Measurements from ENCODE around the gene SAAL1.

SAAL1 gene

DNA sequence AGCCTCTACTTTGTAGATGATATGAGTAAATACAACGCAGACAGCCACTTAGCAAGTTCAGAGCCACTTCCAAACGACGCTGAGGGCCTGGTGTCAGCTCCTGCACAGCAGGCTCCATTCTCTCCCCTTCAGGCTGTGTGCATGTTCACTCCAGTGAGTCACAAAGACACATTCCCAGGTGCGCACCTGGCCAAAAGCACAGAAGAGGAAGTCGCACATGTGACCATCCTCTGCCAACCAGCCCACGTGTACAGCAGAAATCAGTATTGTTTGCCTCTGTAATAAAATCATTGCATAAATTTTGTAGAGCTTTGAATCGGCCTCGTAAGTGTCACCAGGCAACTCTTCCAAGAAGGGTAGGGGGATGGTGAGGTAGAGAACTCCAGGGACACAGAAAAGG, 40.3 kb downstream of the SAAL1 start:
- ChIA-PET POLR2A (no interaction called here), CTCF (no interaction called here)
- TF ChIP-seq ZNF239 (tag by site-specific recombination; IDR thresholded peaks at IDR 0.05) (no peak), ZXDB (tag by site-specific recombination; IDR thresholded peaks at IDR 0.05) (no peak)
- Histone ChIP-seq H3K27ac (ENCODE audit: extremely low read depth, low read depth, low read length) (no peak overlapping the region), H3K4me1 (ENCODE audit: control insufficient read depth, insufficient read depth, low read length) (peaks cover 5% of the 10 kb centered on the region), H3K9me3 (ENCODE audit: control insufficient read depth, insufficient read depth, low read depth, low read length) (no peaks in the 10 kb centered on the region), H3K4me3 (ENCODE audit: low read depth, low read length) (no peak overlapping the region), H3K36me3 (ENCODE audit: control insufficient read depth in 2 of 2, insufficient read depth in 1 of 2, low read length in 2 of 2) (no peaks in the 10 kb centered on the region)

DNA sequence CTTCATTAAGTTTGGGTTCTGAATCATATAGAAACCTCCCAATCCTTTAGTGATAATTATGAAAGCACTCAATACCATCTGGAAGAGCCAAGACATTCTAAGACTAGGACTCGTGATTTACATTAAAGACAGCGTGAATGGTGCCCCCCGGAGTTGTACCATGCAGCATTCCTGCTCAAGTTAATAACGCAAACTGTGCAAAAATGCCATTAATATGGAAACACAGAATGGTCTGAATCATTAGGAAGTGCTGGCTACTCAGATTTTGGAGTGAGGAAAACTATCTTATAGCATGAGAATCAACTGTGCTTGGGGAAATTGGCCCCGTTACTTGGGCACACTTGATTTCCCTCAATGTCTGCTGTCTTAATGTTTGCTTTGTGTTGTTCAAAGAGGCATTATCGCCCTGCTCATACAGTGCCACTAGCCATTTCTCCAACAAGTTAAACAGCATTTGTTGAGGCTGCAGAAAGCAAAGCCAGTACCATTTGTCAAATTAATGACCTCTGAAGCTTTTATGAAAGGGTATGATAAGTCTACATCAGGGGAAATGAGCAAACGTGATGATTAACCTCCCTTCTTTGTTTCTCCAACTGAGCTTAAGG, 41.3 kb downstream of the SAAL1 start:
- H3K27ac ChIP-seq (ENCODE audit: extremely low read depth, low read depth, low read length), result no peak overlapping the region
- H3K4me3 ChIP-seq (ENCODE audit: low read depth, low read length), result no peak overlapping the region
- no peaks in the 10 kb centered on the region for H3K36me3 ChIP-seq (ENCODE audit: control insufficient read depth in 2 of 2, insufficient read depth in 1 of 2, low read length in 2 of 2)
- no peaks in the 10 kb centered on the region for H3K9me3 ChIP-seq (ENCODE audit: control insufficient read depth, insufficient read depth, low read depth, low read length)
- peaks cover 5% of the 10 kb centered on the region for H3K4me1 ChIP-seq (ENCODE audit: control insufficient read depth, insufficient read depth, low read length)
- TF ChIP-seq ZNF155 (tag by site-specific recombination; IDR thresholded peaks at IDR 0.05), result no peak
- peak; percentile 38; the same call in 1 of the 2 replicates for TF ChIP-seq FEZF1 (tag by site-specific recombination; IDR thresholded peaks at IDR 0.05)
- POLR2A ChIA-PET, result no interaction called here
- CTCF ChIA-PET, result no interaction called here

DNA sequence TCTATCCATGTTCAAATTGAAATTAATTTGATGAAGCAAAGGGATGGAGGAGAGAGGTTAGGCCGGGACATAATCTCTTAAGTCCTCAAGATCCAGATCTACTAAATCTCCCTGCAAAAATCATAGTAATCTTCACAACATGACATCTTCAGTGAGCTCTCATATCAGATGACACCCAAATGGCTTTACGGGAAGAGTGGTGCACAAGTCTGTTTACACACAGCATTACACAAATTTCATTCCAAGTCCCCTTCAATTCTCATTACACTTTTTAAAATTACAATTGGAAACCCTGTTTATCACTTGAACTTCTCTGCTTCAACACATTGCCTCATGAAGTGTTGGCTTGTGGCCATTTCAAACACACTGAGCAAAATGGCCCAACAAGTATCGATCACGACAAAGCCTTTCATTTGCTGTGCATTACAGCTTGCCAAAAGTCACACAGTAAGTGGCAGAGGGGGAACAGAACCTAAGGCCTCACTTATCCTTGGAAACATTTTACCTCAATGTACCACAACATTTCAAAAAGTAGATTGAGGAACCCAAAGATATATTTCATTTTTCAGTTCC, 41.9 kb downstream of the SAAL1 start:
- Histone ChIP-seq H3K4me1 (ENCODE audit: control insufficient read depth, insufficient read depth, low read length) (peaks cover 5% of the 10 kb centered on the region), H3K36me3 (ENCODE audit: control insufficient read depth in 2 of 2, insufficient read depth in 1 of 2, low read length in 2 of 2) (no peaks in the 10 kb centered on the region), H3K4me3 (ENCODE audit: low read depth, low read length) (no peak overlapping the region), H3K27ac (ENCODE audit: extremely low read depth, low read depth, low read length) (no peak overlapping the region), H3K9me3 (ENCODE audit: control insufficient read depth, insufficient read depth, low read depth, low read length) (no peaks in the 10 kb centered on the region)
- POLR2A ChIA-PET, result interaction anchor here (0.6 kb wide), 1 partner anchor 8 kb away, joined by 3 read pairs; no protein-coding TSS in a partner anchor
- CTCF ChIA-PET, result no interaction called here
- TF ChIP-seq FEZF1 (tag by site-specific recombination; IDR thresholded peaks at IDR 0.05) (peak; percentile 88), OSR2 (tag by site-specific recombination; IDR thresholded peaks at IDR 0.05) (peak; percentile 52; the same call in 1 of the 2 replicates), KLF9 (tag by site-specific recombination; IDR thresholded peaks at IDR 0.05; ENCODE audit: low read depth) (no peak), ZNF132 (tag by site-specific recombination; IDR thresholded peaks at IDR 0.05; ENCODE audit: borderline replicate concordance) (no peak), ZNF341 (tag by site-specific recombination; IDR thresholded peaks at IDR 0.05; ENCODE audit: low read depth) (no peak), ZNF792 (tag by site-specific recombination; IDR thresholded peaks at IDR 0.05) (no peak), HOXA7 (CRISPR knock-in tag; IDR thresholded peaks at IDR 0.05; ENCODE audit: borderline replicate concordance) (no peak)
- TF ChIP-seq, protein P1, sequence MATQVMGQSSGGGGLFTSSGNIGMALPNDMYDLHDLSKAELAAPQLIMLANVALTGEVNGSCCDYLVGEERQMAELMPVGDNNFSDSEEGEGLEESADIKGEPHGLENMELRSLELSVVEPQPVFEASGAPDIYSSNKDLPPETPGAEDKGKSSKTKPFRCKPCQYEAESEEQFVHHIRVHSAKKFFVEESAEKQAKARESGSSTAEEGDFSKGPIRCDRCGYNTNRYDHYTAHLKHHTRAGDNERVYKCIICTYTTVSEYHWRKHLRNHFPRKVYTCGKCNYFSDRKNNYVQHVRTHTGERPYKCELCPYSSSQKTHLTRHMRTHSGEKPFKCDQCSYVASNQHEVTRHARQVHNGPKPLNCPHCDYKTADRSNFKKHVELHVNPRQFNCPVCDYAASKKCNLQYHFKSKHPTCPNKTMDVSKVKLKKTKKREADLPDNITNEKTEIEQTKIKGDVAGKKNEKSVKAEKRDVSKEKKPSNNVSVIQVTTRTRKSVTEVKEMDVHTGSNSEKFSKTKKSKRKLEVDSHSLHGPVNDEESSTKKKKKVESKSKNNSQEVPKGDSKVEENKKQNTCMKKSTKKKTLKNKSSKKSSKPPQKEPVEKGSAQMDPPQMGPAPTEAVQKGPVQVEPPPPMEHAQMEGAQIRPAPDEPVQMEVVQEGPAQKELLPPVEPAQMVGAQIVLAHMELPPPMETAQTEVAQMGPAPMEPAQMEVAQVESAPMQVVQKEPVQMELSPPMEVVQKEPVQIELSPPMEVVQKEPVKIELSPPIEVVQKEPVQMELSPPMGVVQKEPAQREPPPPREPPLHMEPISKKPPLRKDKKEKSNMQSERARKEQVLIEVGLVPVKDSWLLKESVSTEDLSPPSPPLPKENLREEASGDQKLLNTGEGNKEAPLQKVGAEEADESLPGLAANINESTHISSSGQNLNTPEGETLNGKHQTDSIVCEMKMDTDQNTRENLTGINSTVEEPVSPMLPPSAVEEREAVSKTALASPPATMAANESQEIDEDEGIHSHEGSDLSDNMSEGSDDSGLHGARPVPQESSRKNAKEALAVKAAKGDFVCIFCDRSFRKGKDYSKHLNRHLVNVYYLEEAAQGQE (tag by site-specific recombination; IDR thresholded peaks at IDR 0.05), result no peak

DNA sequence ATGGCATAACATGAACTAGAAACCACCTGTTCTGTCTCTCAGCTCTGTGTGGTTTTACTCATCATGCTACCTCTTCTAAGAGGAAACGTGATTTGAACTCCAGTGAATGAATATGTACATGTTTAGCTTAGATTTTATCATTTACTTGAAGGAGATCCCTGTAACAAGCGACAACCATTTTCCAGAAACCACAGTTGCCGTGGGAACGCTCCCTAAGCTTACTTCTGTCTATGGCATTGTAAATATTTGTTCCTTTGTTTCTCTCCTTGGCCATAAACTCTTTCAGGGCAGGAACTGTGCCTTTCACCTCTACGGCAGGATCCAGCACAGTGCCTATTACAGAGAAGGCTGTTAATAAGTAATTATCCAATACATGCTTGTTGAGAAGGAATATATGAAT, 42.8 kb downstream of the SAAL1 start:
- H3K4me3 ChIP-seq (ENCODE audit: low read depth, low read length), result no peak overlapping the region
- H3K36me3 ChIP-seq (ENCODE audit: control insufficient read depth in 2 of 2, insufficient read depth in 1 of 2, low read length in 2 of 2), result no peaks in the 10 kb centered on the region
- ChIA-PET POLR2A (interaction anchor here (0.6 kb wide), 1 partner anchor 8 kb away, joined by 3 read pairs; no protein-coding TSS in a partner anchor), CTCF (no interaction called here)
- TF ChIP-seq ZNF248 (tag by site-specific recombination; IDR thresholded peaks at IDR 0.05), result no peak
- no peak for TF ChIP-seq ZNF747 (tag by site-specific recombination; IDR thresholded peaks at IDR 0.05)
- peak; percentile 20; the same call in 1 of the 2 replicates for TF ChIP-seq GLIS1 (tag by site-specific recombination; IDR thresholded peaks at IDR 0.05)
- no peak for TF ChIP-seq ZFP3 (tag by site-specific recombination; IDR thresholded peaks at IDR 0.05; ENCODE audit: low read depth)
- TF ChIP-seq, protein P2, sequence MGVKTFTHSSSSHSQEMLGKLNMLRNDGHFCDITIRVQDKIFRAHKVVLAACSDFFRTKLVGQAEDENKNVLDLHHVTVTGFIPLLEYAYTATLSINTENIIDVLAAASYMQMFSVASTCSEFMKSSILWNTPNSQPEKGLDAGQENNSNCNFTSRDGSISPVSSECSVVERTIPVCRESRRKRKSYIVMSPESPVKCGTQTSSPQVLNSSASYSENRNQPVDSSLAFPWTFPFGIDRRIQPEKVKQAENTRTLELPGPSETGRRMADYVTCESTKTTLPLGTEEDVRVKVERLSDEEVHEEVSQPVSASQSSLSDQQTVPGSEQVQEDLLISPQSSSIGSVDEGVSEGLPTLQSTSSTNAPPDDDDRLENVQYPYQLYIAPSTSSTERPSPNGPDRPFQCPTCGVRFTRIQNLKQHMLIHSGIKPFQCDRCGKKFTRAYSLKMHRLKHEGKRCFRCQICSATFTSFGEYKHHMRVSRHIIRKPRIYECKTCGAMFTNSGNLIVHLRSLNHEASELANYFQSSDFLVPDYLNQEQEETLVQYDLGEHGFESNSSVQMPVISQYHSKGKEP (tag by site-specific recombination; IDR thresholded peaks at IDR 0.05), result no peak
- no peak for TF ChIP-seq ZNF426 (tag by site-specific recombination; IDR thresholded peaks at IDR 0.05)
- no peak for TF ChIP-seq ZNF677 (tag by site-specific recombination; IDR thresholded peaks at IDR 0.05)
- TF ChIP-seq OSR2 (tag by site-specific recombination; IDR thresholded peaks at IDR 0.05), result peak; percentile 39; the same call in 1 of the 2 replicates
- TF ChIP-seq ZNF561 (tag by site-specific recombination; IDR thresholded peaks at IDR 0.05; ENCODE audit: borderline replicate concordance), result no peak
- TF ChIP-seq HOXC10 (CRISPR knock-in tag; IDR thresholded peaks at IDR 0.05), result no peak
- no peak for TF ChIP-seq ZNF585B (tag by site-specific recombination; IDR thresholded peaks at IDR 0.05)
- H3K27ac ChIP-seq (ENCODE audit: extremely low read depth, low read depth, low read length), result no peak overlapping the region
- H3K9me3 ChIP-seq (ENCODE audit: control insufficient read depth, insufficient read depth, low read depth, low read length), result no peaks in the 10 kb centered on the region
- H3K4me1 ChIP-seq (ENCODE audit: control insufficient read depth, insufficient read depth, low read length), result peaks cover 5% of the 10 kb centered on the region
